Glomerular visceral epithelial cell (primary cell): ENCODE measurements around the gene SCIMP.
A peak's percentile ranks its signal among the peaks of the same experiment; 100 is the strongest.
"Not testable (repeated sequence)": the region's sequence is repeated elsewhere in the genome, so short reads cannot be mapped to it uniquely, and the experiment has no call there.

Experiments used
- DNase-seq: peaks from one replicate; pipeline ENCODE4 v3.0.0-alpha.2; 2016; ENCODE audit errors: extremely low spot score

The SCIMP gene

DNA sequence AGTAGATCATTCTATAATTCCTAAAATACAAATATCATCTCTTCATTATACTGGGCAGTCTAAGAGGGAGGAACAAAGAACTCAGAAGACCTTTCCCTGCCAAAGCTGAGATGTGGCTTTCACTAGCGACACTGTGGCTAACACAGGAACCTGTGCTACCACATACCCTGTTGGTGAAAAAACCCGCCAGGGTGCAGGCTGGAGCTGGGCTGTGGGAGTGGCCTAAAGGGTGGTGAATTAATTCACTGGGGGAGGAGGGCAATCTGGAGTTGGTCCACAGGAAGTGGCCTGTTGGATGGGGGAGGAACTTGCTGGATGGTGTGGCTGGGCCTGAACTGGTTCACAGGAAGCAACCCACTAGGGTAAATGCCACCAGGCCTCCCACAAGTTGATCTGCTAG lies 50.4 kb downstream of the SCIMP start:
- DNase-seq: no peak

DNA sequence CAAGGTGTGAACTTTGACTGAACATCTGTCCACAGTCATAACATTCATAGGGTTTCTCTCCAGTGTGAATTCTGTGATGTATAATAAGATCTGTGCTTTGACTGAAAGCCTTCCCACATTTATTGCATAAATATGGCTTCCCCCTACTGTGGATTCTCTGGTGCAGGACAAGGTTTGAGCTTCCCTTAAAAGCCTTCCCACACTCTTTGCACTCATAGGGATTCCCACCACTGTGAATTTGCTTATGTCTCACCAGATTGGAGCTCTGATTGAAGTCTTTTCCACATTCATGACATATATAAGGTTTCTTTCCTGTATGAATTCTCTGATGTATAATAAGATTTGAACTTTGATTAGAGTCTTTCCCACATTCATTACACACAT lies 51.3 kb downstream of the SCIMP start:
- no peak for DNase-seq

DNA sequence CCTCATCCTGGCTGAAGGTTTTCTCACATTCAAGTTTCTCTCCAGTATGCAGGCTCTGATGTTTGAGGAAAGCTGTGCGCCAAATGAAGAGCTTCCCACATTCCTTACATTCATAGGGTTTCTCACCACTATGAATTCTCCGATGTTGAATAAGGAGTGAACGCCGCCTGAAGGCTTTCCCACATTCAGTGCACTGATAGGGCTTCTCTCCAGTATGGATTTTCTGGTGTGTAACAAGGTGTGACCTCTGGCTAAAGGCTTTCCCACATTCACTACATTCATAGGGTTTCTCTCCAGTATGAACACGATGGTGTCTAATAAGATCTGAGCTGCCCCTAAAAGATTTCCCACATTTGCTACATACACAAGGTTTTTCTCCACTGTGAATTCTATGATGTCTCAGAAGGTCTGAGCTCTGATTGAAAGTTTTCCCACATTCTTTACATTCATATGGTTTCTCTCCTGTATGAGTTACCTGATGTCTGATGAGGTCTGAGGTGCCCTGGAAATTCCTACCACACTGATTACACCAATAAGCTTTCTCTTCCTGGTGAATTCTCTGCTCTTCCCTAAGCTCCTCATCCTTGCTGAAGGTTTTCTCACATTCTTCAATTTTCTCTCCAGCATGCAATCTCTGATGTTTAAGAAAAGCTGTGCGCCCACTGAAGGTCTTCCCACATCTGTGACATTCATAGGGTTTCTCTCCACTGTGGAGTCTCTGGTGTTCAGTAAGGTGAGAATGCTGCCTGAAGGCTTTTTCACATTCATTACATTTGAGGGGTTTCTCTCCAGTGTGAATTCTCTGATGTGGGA lies 51.9 kb downstream of the SCIMP start:
- DNase-seq: no peak

DNA sequence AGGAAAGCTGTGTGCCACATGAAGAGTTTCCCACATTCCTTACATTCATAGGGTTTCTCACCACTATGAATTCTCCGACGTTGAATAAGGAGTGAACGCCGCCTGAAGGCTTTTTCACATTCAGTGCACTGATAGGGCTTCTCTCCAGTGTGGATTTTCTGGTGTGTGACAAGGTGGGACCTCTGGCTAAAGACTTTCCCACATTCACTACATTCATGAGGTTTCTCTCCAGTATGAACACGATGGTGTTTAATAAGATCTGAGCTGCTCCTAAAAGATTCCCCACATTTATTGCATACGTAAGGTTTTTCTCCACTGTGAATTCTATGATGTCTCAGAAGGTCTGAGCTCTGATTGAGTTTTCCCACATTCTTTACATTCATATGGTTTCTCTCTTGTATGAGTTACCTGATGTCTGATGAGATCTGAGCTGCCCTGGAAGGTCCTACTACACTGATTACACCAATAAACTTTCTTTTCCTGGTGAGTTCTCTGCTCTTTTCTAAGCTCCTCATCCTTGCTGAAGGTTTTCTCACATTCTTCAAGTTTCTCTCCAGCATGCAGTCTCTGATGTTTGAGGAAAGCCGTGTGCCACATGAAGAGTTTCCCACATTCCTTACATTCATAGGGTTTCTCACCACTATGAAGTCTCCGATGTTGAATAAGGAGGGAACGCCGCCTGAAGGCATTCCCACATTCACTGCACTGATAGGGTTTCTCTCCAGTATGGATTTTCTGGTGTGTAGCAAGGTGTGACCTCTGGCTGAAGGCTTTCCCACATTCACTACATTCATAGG lies 53.0 kb downstream of the SCIMP start:
- DNase-seq: no peak

DNA sequence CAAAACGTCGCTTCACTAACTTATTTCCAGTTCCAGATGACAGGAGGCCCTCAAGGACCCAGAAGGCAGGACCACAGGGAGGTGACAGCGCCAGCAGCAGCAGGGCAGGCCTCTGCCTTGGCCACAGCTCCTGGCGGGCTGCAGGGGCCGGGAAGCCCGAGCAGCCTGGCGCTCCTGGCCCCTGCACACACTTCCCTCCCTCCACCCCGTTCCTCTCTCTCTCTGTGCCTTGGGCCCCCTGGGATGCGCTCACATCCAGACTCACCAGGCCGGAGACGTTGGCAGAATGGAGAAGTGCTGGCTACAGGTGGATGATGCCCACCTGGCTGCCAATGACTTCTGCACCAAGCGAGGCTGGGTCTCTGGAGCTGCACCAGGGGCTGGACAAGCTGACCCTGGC lies 55.7 kb downstream of the SCIMP start:
- DNase-seq: no peak

DNA sequence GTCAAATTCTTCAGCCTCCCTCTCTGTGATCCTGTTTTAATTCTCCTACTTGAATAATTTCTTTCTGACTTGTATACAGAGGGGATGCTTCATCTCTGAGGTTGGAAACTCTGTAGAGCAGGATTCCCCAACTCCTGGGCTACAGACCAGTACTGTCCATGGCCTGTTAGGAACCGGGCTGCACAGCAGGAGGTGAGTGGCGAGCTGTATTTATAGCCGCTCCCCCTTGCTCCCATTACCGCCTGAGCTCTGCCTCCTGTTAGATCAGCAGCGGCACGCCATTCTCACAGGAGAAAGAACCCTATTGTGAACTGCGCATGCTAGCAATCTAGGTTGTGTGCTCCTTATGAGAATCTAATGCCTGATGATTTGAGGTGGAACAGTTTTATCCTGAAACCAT lies 59.6 kb downstream of the SCIMP start:
- DNase-seq: not testable (repeated sequence)

DNA sequence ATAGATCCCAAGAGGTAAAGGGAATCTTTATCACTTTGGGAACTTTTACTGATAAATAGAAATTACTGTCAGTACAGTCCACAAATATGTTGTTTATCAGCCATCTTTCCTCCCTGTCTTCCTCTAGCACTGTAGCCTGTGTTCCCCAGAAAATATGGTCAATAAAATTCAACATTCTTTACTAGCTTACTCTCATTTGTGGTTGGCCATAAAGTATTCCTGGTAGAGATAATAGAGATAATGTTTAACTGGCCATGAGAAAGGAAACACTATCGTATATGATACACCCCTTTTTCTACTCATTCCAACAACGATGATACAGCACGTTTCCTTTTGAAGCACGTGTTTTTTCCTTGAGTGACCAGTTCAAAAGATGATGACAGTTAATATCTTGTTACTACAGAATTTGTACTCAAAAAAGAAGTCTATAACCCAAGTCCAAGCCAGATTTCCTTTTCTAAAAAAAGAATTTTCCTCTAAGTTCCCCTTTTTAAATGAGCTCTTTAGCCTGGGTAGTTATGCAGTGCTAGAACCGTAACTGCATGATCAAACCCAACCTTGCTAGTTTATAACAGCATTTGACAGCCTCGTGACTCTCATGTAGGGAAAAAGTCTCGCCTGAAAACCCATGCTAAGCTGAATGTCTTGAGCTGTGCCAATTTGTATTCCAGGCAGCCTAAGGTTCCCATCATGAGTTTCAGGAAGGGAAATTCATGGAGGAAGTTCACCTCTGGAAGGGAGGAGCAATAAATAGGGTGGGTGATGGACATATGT lies 68.7 kb downstream of the SCIMP start:
- peak; percentile 59 for DNase-seq

DNA sequence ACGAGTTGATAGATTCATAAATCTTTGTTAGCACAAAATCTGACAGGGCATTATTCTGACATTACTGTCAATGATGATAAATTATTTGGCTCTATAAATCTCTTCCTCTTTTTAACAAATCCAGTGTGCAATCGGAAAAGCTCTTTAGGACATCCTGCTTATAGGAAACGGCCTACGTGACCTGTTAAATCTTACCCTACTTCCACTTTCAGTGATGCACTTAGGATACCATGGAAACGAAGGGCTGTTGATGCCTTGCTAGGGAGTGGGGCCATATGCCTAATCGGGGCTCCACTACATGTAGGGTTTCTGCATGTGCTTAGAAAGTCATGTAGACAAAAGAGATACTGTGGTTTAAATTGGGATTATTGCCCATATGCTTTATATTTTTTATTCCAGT lies 70.2 kb downstream of the SCIMP start:
- DNase-seq: no peak

DNA sequence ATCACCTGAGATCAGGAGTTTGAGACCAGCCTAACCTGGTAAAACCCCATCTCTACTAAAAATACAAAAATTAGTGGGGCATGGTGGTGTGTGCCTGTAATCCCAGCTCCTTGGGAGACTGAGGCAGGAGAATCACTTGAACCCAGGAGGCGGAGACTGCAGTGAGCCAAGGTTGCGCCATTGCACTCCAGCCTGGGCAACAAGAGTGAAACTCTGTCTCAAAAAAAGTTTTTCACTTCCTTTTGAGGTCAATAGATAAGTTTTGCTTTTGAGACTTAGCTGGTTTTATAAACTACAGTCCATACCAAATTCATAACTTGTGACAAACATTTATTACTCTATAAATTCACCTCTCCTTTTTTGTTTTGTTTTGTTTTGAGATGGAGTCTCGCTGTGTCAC lies 72.9 kb downstream of the SCIMP start:
- DNase-seq: not testable (repeated sequence)

DNA sequence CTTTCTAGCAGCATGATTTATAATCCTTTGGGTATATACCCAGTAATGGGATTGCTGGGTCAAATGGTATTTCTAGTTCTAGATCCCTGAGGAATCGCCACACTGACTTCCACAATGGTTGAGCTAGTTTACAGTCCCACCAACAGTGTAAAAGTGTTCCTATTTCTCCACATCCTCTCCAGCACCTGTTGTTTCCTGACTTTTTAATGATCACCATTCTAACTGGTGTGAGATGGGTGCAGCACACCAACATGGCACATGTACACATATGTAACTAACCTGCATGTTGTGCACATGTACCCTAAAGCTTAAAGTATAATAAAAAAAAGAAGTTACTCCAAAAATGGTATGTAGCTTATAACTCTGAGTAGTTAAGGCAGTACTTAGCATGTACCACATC lies 74.0 kb downstream of the SCIMP start:
- not testable (repeated sequence) for DNase-seq
